Embryonic facial prominence (tissue), 1 donor: ENCODE results near the gene NME5.
A peak's percentile ranks its signal among the peaks of the same experiment; 100 is the strongest.
"Not testable (repeated sequence)": the region's sequence is repeated elsewhere in the genome, so short reads cannot be mapped to it uniquely, and the experiment has no call there.

ENCODE experiments used
- DNase-seq: peaks from one replicate; pipeline ENCODE4 v3.0.0-alpha.2; 2016; ENCODE audit errors: extremely low spot score

Gene NME5, protein sequence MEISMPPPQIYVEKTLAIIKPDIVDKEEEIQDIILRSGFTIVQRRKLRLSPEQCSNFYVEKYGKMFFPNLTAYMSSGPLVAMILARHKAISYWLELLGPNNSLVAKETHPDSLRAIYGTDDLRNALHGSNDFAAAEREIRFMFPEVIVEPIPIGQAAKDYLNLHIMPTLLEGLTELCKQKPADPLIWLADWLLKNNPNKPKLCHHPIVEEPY

DNA sequence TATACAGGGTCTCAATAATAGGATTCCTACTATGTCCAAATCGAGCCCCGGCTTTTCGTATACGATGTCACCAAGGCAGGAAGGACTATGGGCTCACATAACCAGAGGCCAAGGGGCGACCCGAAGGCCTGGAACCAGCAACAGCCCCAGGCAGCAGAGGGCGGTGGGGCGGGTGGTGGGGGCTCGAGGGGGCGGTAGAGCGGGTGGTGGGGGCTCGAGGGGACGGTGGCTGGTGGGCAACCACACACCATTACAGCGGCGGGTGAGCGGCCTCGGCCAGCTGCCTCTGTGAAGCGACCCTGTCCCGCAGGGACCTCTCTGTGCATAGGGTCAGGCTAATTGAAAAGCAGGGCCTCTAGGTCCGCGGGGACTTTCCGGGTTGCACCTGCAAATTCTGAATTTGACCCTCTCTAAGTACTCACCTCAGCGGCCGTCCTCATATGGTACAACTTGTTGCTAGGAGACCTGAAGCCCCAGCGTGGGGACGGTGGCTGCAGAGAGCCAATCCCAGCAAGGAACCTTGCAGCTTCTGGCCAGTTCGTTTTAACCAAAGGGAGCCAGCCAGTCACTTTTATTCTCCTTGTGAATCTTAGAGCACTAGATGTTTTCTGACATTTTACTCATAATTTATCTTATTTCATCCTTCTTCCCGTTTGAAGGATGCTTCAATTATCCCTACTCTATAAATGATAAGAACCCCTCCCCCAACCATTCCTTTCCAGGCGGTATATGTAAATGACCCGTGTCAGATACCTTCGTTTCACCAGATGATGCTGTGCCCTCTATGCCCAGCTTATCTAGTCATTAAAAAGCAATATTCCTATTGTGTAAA, at the start of gene NME5:
Gene NME5 (minus strand): TSS at position 480 of the 832 bp plus-strand sequence. CDS start 648 bp downstream, outside the sequence.
- DNase-seq = no peak

DNA sequence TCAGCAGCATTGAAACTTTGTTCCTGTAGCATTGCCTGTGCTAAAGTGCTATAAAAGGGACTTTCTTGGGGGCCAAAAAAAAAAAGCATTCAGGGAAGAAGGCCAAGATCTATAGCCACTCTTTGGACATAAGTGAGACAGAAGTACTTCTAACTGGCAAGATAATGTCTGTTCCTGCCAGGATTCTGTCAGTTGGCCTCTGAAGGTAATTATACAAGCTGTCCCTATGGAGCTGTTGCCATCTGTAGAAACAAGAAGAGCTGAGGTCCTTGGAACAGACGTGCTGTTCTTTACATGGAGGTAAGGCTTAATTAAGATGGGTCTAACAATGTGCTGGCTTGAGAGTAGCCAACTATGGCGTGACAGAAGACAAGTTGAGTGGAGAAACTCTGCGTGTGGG, 49.4 kb upstream of the NME5 start:
- DNase-seq = no peak

DNA sequence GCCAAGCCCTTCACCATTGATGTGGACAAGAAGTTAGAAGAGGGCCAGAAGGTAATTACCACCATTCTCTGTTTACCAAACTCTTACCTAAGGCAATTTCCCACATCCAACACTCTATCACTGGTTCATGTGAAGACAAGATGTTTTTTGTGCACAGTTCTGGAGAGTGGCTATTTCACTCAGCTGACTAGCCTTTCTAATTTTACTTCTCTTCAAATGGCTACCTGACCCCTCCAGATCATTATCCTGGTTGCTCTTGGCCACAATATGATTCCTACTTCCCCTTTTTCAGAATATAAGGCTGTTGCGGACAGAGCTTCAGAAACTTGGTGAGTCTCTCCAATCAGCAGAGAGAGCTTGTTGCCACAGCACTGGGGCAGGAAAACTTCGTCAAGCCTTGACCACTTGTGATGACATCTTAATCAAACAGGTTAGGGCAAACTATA, 46.8 kb upstream of the NME5 start:
- no peak for DNase-seq

DNA sequence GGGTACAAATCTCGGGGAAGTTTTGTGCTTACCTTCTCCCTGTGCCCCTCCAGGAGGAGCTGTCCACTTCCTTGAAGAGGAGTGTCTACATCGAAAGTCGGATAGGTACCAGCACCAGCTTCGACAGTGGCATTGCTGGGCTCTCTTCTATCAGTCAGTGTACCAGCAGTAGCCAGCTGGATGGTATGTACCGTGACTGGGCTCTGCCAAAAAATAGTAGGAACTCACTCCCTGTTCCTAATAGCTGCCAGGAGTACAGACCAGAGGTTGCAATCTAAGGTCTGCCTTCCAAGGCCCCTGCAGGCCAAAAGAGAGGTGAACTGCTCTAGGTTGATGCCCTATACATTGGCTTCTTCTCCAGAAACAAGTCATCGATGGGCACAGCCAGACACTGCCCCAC, 43.6 kb upstream of the NME5 start:
- DNase-seq = no peak

DNA sequence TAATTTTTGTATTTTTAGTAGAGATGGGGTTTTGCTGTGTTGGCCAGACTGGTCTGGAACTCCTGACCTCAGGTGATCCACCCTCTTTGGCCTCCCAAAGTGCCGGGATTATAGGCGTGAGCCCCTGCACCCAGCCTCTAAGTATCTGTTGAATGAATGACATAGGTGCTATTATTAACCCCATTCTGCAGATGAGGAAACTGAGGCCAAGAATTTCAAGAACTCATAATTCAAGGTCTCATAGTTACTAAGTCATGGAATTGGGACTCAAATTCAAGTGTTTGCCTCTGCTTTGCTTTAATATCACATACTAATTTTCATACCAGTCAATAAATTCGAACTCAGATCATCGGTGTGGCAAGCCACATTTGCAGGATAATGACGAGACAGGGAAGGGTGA, 41.6 kb upstream of the NME5 start:
- DNase-seq = no peak

DNA sequence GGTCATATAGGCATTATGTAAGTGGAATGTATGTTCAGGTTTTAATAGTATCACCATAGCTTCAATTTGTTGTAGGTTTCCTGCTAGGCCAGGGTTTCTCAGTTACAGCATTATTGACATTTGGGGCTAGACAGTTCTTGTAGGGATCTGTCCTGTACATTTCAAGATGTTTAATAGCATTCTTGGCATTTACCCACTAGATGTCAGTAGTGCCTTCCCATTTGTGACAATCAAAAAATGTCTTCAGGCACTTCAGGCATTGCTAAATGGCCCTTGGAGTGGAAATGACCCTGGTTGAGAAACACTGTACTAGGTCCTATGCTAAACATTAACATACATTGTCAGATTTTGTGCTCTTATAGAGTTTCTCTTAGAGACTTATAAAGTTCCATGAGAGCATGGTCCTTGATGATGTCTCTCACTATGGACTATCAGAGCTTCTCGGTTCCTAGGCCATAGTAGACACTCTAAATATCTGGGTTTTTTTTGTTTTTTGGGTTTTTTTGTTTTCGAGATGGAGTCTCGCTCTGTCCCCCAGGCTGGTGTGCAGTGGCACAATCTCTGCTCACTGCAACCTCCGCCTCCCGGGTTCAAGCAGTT, 41.1 kb upstream of the NME5 start:
- no peak for DNase-seq

DNA sequence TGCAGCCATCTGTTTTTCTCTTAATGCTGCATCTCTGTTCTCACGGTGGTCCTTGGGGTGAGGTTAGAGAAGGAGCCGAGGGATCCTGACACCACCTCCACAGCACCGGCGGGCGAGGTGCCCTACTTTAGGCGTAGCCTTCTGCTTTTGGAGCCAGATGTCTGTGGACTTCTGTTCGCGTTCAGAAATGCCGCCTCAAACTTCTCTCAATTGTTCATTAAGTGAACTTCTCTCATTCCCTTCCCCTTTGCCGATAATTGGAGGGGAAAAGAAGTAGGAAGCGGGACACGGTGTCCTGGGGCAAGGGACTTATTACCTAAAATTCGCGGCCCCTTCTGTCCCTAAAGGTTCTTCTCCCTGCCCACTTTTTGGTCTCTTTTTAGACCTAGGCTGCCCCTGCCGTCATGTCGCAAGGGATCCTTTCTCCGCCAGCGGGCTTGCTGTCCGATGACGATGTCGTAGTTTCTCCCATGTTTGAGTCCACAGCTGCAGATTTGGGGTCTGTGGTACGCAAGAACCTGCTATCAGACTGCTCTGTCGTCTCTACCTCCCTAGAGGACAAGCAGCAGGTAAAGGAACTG, 40.1 kb upstream of the NME5 start:
- no peak for DNase-seq

DNA sequence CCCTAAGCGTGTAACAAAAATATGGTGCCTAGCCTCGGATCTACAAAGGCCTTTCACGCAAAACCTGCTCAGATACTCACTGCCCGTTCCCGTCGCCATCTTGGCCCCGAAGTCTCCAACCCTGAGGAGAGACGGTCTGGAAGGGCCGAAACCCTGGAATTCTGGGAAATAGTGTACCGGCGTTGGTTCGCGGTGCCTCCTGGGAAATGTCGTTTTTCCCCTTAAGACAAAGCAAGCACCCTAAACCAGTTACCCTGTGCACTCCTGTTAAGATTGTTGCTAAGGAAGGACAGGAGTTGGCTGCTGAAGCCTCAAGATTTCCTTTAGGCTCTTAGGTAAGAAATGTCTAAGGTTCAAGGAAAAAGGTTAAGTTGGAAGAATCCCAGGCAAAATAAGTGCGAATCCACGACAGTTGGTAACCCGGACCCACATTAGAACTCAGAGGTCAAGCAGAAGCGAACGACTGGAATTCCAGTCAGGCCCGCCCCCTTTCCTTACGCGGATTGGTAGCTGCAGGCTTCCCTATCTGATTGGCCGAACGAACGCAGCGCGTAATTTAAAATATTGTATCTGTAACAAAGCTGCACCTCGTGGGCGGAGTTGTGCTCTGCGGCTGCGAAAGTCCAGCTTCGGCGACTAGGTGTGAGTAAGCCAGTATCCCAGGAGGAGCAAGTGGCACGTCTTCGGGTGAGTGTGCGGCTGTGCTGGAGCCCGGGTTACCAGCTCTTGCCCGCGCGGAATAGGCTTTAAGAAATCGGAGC, 39.5 kb upstream of the NME5 start, which contains the start of the genes BRD8 and KIF20A:
Gene BRD8 (minus strand): TSS at position 115 of the 761 bp plus-strand sequence. CDS start 16 bp downstream, at position 99.
Gene KIF20A (plus strand): TSS at position 597 of the 761 bp plus-strand sequence. CDS start 569 bp downstream, outside the sequence.
- DNase-seq = peak; percentile 97

DNA sequence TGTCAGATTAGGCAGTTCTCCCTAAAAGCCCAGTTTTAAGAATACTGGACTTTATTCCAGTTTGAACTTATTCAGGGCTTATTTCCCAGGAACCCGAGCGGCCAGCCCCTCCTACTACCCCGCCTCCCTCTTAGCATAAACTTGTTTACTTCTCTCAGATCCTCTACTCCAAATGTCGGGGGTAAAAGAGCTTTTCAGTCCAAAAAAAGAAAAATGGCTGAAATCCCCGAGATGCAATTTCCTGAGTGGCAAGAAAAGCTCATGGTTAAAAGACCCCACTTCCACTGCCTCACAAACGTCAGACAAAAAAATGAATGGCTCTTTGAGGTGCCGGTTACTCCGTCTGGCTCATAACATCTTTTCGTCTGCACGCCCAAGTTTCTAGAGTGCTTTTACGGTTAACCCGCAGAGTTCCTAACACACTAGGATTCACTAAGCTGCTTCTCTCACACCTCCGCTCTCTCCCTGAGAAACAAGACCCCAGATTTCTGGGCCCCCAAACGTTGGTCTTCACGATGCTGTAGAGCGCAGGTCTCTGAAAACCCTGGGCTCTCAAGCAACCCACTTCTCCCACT, 38.8 kb upstream of the NME5 start:
- no peak for DNase-seq

DNA sequence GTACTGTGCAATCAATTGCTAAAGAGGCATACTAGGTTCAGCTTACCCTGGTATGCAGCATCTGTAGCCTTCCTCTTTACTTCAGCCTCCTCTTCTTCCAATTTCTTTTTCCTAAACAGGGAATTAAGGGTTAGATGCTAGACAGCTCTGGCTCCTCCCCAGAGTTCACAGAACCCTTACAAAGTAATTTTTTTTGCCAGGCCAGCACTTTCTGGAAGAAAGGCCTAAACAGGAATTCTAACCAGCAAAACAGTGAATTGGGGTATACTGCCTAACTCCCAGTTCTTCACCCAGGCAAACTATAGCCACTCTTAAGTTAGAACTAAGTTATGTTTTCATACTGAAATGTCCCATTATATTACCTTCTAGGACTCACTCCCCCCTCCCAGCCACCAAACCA, 31.1 kb upstream of the NME5 start:
- no peak for DNase-seq

DNA sequence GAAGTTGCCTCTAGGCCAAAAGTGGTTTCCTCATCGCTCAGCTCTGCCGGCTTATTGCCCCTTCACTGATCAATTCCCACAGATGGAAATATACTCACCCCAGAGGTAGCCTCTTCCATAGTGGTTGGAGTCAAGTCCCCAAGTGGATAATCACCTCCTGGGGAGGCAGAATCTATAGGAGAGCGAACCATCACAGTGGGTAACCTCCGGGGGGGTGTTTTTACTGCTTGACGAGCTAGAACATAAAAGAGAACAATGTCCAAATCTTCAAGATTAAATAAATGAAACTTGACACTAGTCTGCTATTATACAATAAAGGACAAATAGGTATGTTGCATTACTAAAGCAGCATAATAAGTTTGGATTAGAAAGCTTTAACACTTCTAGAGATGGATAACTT, 29.9 kb upstream of the NME5 start:
- no peak for DNase-seq

DNA sequence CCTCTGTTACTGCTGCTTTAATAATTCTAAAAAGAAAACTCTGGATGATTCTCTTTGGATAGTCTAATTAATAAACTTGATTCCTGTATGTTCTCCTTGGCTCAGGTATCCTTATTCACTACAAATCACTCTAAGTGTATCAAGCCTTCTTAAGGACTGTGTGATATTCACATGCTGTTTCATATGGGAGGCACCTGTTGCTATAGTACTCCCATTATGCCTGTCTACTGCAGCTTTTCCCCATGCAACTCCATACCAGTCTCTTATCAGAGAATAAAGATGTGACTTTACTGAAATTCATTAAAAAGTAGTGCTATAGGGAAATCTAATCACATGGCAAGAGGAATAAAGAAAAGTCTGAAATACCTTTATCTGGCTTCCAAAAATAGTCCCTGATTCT, 24.5 kb upstream of the NME5 start:
- DNase-seq = no peak

DNA sequence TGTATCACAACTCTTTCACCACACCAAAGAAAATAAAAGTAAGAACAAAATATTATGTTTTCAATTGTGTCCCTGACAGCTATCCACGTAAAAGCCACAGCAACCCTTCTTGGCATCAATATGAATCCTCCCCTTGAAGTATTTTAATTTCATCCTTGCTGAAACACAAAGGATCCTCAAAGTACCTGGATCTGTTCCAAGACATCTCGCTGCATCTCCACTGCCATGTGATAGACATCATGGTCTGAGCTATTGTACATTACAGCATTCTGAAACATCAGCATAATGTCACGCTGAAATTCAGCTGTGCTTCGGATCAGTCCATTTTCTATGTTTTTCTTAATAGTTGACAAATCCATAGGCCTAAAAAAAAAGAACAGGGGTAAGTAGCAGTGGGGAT, 21.5 kb upstream of the NME5 start:
- no peak for DNase-seq

DNA sequence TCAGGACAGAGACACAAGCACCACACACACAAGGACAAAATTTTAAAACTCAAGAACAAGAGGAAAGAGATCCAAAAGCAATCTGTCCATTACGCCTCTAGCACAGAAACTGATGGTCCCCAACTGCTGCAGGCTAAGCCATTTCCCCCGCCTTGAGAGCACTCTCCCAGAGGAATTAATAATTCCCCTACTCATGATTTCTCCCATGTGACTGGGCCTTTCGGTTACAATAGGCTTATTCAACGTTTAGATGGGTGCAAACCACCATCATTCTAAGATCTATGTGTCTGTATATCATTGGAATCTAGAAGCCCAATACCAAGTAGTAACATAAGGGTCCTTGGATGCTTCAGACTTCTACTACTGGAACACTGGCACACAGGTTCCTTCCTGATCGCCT, 20.4 kb upstream of the NME5 start:
- DNase-seq = no peak

DNA sequence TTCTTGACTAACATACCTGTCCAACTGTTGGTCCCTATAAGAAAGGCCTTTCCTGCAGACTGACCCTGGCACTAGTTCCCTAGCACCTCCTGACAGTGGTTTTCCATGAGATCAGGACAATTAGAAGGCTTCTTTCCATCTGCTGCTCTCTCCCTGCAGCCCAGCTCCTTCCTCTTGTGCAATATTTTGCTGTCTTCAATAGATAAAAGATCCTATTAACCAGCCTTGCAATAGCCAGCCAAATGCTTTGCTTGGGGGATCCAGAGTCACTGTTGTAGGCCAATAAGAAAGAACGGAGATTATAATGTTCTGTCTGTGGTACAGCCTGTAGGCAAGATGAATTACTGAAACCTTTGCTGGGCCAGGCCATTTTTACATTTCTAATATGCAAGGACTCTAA, 18.4 kb upstream of the NME5 start:
- no peak for DNase-seq

DNA sequence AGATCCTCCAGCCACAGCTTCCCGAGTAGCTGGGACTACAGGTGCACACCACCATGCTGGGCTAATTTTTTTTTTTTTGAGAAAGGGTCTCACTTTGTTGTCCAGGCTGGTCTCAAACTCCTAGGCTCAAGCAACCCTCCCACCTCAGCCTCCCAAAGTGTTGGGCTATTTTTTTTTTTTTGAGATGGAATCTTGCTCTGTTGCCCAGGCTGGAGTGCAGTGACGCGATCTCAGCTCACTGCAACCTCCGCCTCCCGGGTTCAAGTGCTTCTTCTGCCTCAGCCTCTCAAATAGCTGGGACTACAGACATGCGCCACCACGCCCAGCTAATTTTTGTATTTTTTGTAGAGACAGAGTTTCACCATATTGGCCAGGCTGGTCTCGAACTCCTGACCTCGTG, 16.7 kb upstream of the NME5 start:
- not testable (repeated sequence) for DNase-seq

DNA sequence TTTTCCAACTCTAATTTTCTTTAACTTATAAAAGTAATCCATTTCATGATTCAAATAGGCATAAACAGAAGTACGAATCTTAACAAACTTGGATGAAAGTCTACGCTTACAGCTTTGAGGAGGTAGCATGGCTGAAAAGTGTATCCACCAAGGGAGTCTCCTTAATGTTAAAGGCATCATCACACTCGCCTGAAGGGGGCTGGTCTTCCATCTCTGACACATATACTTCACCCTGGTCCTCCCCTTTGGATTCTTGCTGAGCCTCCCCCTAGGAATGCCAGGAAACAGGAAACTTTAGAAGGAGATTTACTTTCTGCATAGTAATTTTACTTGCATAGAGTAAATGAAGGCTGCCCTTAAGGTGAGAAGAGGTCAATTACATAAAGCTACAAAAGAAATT, 10.3 kb upstream of the NME5 start:
- DNase-seq = no peak

DNA sequence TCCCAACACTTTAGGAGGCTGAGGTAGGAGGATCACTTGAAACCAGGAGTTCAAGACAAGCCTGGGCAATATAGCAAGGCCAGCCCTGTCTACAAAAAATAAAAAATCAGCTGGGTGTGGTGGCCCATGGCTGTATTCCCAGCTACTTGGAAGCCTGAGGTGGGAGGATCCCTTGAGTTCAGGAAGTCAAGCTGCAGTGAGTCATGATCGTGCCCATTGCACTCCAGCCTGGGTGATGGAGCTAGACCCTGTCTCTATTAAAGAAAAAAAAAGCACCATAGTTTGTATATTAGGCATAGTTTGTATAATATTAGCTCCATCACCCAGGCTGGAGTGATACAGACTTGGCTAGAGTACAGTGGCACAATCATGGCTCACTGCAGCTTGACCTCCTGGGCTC, 9.6 kb upstream of the NME5 start:
- DNase-seq = no peak

DNA sequence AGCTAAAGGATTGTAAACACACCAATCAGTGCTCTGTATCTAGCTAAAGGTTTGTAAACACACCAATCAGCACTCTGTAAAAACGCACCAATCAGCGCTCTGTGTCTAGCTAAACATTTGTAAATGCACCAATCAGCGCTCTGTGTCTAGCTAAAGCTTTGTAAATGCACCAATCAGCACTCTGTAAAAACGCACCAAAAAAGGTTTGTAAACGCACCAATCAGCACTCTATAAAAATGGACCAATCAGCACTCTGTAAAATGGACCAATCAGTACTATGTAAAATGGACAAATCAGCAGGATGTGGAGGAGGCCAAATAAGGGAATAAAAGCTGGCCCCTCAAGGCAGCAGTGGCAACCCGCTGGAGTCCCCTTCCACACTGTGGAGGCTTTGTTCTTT, 4.3 kb upstream of the NME5 start:
- DNase-seq = not testable (repeated sequence)

DNA sequence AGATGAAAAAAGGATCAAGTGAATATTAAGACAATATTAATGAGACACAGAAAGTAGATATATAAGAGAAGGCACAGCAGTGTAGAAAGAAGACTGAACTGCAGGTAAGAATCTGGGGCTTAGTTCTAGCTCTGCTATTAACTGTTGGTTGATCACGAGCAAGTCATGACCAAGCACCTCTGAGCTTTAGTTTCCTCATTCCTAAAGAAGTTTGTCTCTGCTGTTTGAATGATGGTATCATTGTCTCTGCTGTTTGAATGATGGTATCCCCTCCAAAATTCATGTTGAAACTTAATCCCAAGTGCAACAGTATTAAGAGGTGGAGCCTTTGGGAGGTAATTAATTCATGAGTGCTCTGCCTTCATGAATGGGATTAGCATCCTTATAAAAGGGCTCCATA, 2.5 kb upstream of the NME5 start:
- no peak for DNase-seq

DNA sequence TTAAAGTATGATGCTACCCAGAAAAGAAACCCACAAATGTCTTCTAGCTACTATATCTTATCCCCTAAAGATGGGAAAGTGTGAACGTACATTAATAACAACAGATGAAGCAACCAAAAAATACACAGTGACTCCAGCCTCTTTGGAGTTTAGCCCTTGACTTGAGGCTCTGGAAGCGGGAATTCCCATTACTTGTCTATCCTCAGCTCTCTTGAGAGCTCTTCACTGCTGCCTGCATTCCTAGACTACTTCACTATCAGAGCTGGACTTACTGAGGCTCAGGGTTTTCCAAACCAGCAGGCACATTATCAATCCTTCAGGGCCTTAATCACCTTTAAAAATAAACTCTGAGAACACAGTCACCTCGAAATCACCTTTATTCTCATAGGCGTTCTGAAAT, 1.0 kb upstream of the NME5 start:
- DNase-seq = no peak
